ENCODE measurements around the gene CRACDL.
A peak's percentile ranks its signal among the peaks of the same experiment; 100 is the strongest.
"Not testable (repeated sequence)": the region's sequence is repeated elsewhere in the genome, so short reads cannot be mapped to it uniquely, and the experiment has no call there.

Gene CRACDL

GRCh38 chr2:98759827-98760625, 176.0 kb downstream of the CRACDL start:
- Mint-ChIP-seq H3K4me3 (peak overlapping the region; percentile 2), H3K27ac (peak overlapping the region; percentile 87), H3K36me3 (no peaks in the 10 kb centered on the region), H3K9me3 (ENCODE audit: low read depth) (no peaks in the 10 kb centered on the region), H3K4me1 (ENCODE audit: low read depth) (peaks cover 62% of the 10 kb centered on the region), H3K27me3 (no peaks in the 10 kb centered on the region)

DNA sequence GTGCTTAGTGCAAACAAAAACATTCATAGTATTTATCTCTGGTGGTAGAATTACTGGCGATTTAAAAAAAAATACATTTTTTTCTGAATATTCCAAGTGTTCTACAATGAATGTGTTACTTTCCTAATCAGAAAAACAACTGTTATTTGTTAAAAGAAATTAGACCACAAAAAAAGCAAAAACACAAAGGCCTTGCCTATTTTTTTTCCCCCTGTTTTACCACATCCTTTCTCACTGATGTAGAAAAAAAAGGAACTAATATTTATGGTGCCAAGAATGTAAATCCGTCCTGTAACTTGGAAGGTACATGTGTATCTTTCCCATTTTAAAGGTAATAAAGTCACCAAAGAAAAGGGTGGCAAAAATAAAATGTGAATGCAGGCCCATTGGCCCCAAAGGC, 176.7 kb downstream of the CRACDL start:
- peaks cover 62% of the 10 kb centered on the region for H3K4me1 Mint-ChIP-seq (ENCODE audit: low read depth)
- H3K36me3 Mint-ChIP-seq: no peaks in the 10 kb centered on the region
- H3K9me3 Mint-ChIP-seq (ENCODE audit: low read depth): no peaks in the 10 kb centered on the region
- H3K27me3 Mint-ChIP-seq: no peaks in the 10 kb centered on the region
- H3K4me3 Mint-ChIP-seq: peak overlapping the region; percentile 12
- H3K27ac Mint-ChIP-seq: peak overlapping the region; percentile 87

GRCh38 chr2:98757904-98758421, 178.1 kb downstream of the CRACDL start:
- H3K4me3 Mint-ChIP-seq: peak overlapping the region; percentile 66
- peaks cover 61% of the 10 kb centered on the region for H3K4me1 Mint-ChIP-seq (ENCODE audit: low read depth)
- no peaks in the 10 kb centered on the region for H3K27me3 Mint-ChIP-seq
- H3K36me3 Mint-ChIP-seq: no peaks in the 10 kb centered on the region
- H3K9me3 Mint-ChIP-seq (ENCODE audit: low read depth): no peaks in the 10 kb centered on the region
- peak overlapping the region; percentile 94 for H3K27ac Mint-ChIP-seq

- Mint-ChIP-seq H3K36me3 (no peaks in the 10 kb centered on the region), H3K9me3 (ENCODE audit: low read depth) (no peaks in the 10 kb centered on the region), H3K27me3 (no peaks in the 10 kb centered on the region), H3K4me1 (ENCODE audit: low read depth) (peaks cover 44% of the 10 kb centered on the region), H3K4me3 (no peak overlapping the region), H3K27ac (no peak overlapping the region)
Measured at GRCh38 chr2:98753801-98754200, 182.2 kb downstream of the CRACDL start.

- not testable (repeated sequence) for H3K4me3 Mint-ChIP-seq; H3K9me3 Mint-ChIP-seq (ENCODE audit: low read depth); H3K36me3 Mint-ChIP-seq; H3K27ac Mint-ChIP-seq; H3K27me3 Mint-ChIP-seq
- peaks cover 43% of the 10 kb centered on the region for H3K4me1 Mint-ChIP-seq (ENCODE audit: low read depth)
Measured at GRCh38 chr2:98752711-98753110, 183.3 kb downstream of the CRACDL start.

- no peaks in the 10 kb centered on the region for H3K9me3 Mint-ChIP-seq (ENCODE audit: low read depth)
- no peaks in the 10 kb centered on the region for H3K36me3 Mint-ChIP-seq
- H3K27ac Mint-ChIP-seq: no peak overlapping the region
- no peaks in the 10 kb centered on the region for H3K27me3 Mint-ChIP-seq
- no peak overlapping the region for H3K4me3 Mint-ChIP-seq
- H3K4me1 Mint-ChIP-seq (ENCODE audit: low read depth): peaks cover 38% of the 10 kb centered on the region
Measured at GRCh38 chr2:98751748-98752147, 184.3 kb downstream of the CRACDL start.

DNA sequence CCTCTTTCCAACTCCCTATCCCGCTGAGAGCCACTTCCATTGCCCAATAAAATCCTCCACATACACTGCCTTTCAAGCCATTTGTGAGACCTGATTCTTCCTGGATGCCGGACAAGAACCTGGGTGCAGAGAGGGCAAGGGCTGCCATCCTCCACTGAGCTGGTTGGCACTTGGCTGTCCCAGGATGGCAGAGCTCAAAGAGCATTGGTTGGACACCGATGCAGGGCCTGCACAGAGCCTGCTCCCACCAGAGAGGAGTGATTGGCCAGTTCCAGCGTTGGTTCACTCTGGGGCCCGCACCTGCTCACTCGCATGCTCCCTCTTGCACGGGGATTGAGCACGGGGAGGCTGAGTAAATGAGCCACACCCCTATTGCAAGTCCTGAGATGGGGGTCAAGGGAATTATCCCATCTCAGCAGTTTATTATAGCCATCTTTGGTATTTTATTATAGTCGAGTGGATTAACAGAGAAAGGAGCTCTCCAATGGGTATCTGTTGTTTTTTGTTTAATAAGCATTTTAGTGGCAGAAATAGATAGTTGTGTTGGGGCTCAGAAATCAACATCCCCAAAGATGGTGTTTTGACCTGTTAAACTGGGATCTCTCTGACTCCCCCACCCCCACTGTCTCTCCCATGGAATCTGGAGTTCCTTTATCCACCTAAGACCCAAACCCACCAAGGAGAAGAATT, 185.3 kb downstream of the CRACDL start:
- no peaks in the 10 kb centered on the region for H3K9me3 Mint-ChIP-seq (ENCODE audit: low read depth)
- H3K4me3 Mint-ChIP-seq: no peak overlapping the region
- no peaks in the 10 kb centered on the region for H3K27me3 Mint-ChIP-seq
- no peak overlapping the region for H3K27ac Mint-ChIP-seq
- H3K36me3 Mint-ChIP-seq: no peaks in the 10 kb centered on the region
- peaks cover 44% of the 10 kb centered on the region for H3K4me1 Mint-ChIP-seq (ENCODE audit: low read depth)

DNA sequence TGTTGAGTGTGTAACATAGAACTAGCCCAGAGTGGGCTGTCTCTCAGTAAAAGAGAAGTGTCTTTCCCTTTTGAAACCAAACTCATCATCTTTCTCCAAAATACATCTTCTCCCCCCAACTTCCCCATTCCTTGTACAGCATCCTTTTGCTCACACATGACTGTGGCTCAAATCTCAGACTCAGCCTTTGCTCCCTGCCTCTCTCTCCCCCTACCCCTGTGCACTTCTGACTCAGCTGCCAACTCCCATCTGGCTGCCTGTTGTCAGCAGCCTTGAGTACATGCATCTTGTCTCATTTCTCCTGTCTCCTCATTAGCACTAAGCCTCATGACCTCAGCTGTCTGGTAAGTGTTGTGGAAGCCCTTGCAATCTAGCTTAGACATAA, 187.0 kb downstream of the CRACDL start:
- Mint-ChIP-seq H3K4me3 (no peak overlapping the region), H3K9me3 (ENCODE audit: low read depth) (no peaks in the 10 kb centered on the region), H3K27ac (peak overlapping the region; percentile 41), H3K36me3 (no peaks in the 10 kb centered on the region), H3K4me1 (ENCODE audit: low read depth) (peaks cover 55% of the 10 kb centered on the region), H3K27me3 (no peaks in the 10 kb centered on the region)

DNA sequence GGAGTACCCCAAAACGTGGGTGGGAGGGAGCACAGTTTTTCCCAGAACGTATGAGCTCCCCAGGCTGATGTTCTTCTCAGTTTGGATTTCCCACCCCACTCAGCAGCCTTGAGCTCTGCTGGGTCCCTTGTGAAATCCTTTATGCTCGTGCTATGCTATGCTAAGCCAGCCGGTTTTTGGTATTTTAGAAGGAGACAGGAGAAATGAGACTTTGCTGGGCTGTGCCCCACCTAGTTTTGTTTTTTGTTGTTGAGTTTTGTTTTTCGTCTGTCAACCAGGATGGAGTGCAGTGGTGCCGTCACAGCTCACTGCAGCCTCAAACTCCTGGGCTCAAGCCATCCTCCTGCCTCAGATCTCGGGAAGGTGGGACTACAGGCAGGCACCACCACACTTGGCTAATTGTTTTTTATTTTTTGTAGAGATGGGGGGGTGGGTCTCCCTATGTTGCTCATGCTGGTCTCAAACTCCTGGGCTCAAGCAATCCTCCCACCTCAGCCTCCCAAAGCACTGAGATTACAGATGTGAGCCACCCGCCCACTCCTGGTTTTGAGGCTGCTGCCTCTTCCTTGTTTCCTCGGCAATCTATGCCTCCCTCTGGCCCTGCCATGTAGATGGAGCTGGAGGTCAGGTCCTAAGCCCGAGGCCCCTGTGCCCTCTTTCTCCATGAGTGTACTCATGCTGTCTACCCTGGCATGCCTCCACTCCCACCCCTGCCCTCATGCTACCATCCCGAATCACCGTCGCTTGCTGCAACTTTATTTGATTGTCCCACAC, 187.5 kb downstream of the CRACDL start:
- Mint-ChIP-seq H3K4me3 (no peak overlapping the region), H3K27ac (peak overlapping the region; percentile 41), H3K4me1 (ENCODE audit: low read depth) (peaks cover 59% of the 10 kb centered on the region)

GRCh38 chr2:98747888-98748287, 188.1 kb downstream of the CRACDL start:
- Mint-ChIP-seq H3K27ac (no peak overlapping the region), H3K4me3 (no peak overlapping the region), H3K27me3 (no peaks in the 10 kb centered on the region), H3K4me1 (ENCODE audit: low read depth) (peaks cover 61% of the 10 kb centered on the region), H3K36me3 (no peaks in the 10 kb centered on the region), H3K9me3 (ENCODE audit: low read depth) (no peaks in the 10 kb centered on the region)

More for the DNA sequence above, 187.5 kb downstream of the CRACDL start:
- Mint-ChIP-seq H3K36me3 (no peaks in the 10 kb centered on the region), H3K9me3 (ENCODE audit: low read depth) (no peaks in the 10 kb centered on the region), H3K27me3 (no peaks in the 10 kb centered on the region)

- H3K27ac Mint-ChIP-seq: no peak overlapping the region
Measured at GRCh38 chr2:98746426-98746825, 189.6 kb downstream of the CRACDL start.

DNA sequence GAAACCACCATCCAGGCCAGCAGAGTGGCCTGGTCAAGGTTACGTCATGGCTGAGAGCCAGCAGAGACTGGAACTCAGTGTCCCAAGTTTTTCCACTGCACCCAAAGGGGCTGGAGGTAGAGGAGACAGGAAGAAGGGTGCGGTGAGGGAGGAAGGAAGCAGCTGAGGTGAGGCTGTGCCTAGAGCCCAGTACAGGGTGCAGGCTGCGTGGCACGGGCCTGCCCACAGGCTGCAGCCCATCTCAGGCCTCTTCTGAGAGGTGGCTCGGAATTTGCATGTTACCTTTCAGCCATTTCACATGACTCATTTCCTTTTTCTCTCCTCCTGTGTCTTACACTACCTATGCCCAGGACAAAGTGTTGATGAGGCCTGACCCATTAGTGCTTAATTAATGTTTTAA, 191.4 kb downstream of the CRACDL start:
- H3K4me3 Mint-ChIP-seq: no peak overlapping the region
- H3K9me3 Mint-ChIP-seq (ENCODE audit: low read depth): no peaks in the 10 kb centered on the region
- peaks cover 72% of the 10 kb centered on the region for H3K4me1 Mint-ChIP-seq (ENCODE audit: low read depth)
- no peaks in the 10 kb centered on the region for H3K36me3 Mint-ChIP-seq
- no peaks in the 10 kb centered on the region for H3K27me3 Mint-ChIP-seq
- peak overlapping the region; percentile 41 for H3K27ac Mint-ChIP-seq

More at GRCh38 chr2:98746426-98746825, 189.6 kb downstream of the CRACDL start:
- Mint-ChIP-seq H3K27me3 (no peaks in the 10 kb centered on the region), H3K9me3 (ENCODE audit: low read depth) (no peaks in the 10 kb centered on the region), H3K4me1 (ENCODE audit: low read depth) (peaks cover 64% of the 10 kb centered on the region), H3K4me3 (no peak overlapping the region), H3K36me3 (no peaks in the 10 kb centered on the region)
